BLaER1 (cell line): ENCODE results near the gene TLCD1.

Experiments
- H3K27ac ChIP-seq: shearing (Covaris generic); formaldehyde crosslinking; 2 replicates; pipeline ENCODE4 v1.8.1; 2022
- H3K27me3 ChIP-seq: shearing (Covaris generic); formaldehyde crosslinking; 2 replicates; pipeline ENCODE4 v1.8.1; 2022
- H3K36me3 ChIP-seq: shearing (Covaris generic); formaldehyde crosslinking; 2 replicates; pipeline ENCODE4 v1.8.1; 2022
- H3K4me1 ChIP-seq: shearing (Covaris generic); formaldehyde crosslinking; 2 replicates; pipeline ENCODE4 v1.8.1; 2022
- H3K4me2 ChIP-seq: shearing (Covaris generic); formaldehyde crosslinking; 2 replicates; pipeline ENCODE4 v1.8.1; 2022
- H3K4me3 ChIP-seq: shearing (Covaris generic); formaldehyde crosslinking; 2 replicates; pipeline ENCODE4 v1.8.1; 2022
- H3K9ac ChIP-seq: shearing (Covaris generic); formaldehyde crosslinking; 2 replicates; pipeline ENCODE4 v1.8.1; 2022
- H3K9me3 ChIP-seq: shearing (Covaris generic); formaldehyde crosslinking; 2 replicates; pipeline ENCODE4 v1.8.1; 2022
- H4K20me1 ChIP-seq: shearing (Covaris generic); formaldehyde crosslinking; 2 replicates; pipeline ENCODE4 v1.8.1; 2022
- Cebpa-rat ChIP-seq: shearing (Covaris generic); IDR thresholded peaks from 2 replicates; pipeline ENCODE4 v1.8.1; 2022

TLCD1 gene

GRCh38 chr17:28726226-28726626 lies at the start of gene TLCD1:
Gene TLCD1 (minus strand): TSS chr17:28726233. CDS start chr17:28726097, 136 bp downstream.
- no peak for TF ChIP-seq Cebpa-rat
- H3K4me1 ChIP-seq = peaks cover 73% of the 10 kb centered on the region
- H4K20me1 ChIP-seq = peaks cover 46% of the 10 kb centered on the region
- peaks cover 40% of the 10 kb centered on the region for H3K36me3 ChIP-seq
- peak within 1 kb of the TSS; percentile 100 for H3K4me2 ChIP-seq
- peak within 1 kb of the TSS; percentile 86 for H3K9ac ChIP-seq
- H3K27ac ChIP-seq = peak within 1 kb of the TSS; percentile 87
- peak within 1 kb of the TSS; percentile 84 for H3K4me3 ChIP-seq
- H3K27me3 ChIP-seq = no peaks in the 10 kb centered on the region
- no peaks in the 10 kb centered on the region for H3K9me3 ChIP-seq

- Histone ChIP-seq H3K4me3 (no peak overlapping the region), H3K9me3 (no peaks in the 10 kb centered on the region), H3K36me3 (peaks cover 18% of the 10 kb centered on the region), H3K9ac (no peak overlapping the region), H3K4me1 (peaks cover 34% of the 10 kb centered on the region), H3K27ac (no peak overlapping the region), H3K4me2 (no peak overlapping the region), H4K20me1 (peaks cover 66% of the 10 kb centered on the region), H3K27me3 (no peaks in the 10 kb centered on the region)
- no peak for TF ChIP-seq Cebpa-rat
Observed at GRCh38 chr17:28774206-28774605, 48.2 kb upstream of the TLCD1 start.

- no peak for TF ChIP-seq Cebpa-rat
- Histone ChIP-seq H3K27ac (no peak overlapping the region), H4K20me1 (peaks cover 66% of the 10 kb centered on the region), H3K4me2 (no peak overlapping the region), H3K36me3 (peaks cover 18% of the 10 kb centered on the region), H3K9me3 (no peaks in the 10 kb centered on the region), H3K9ac (no peak overlapping the region), H3K27me3 (no peaks in the 10 kb centered on the region), H3K4me1 (peaks cover 34% of the 10 kb centered on the region), H3K4me3 (no peak overlapping the region)
Observed at GRCh38 chr17:28773736-28774135, 47.7 kb upstream of the TLCD1 start.

DNA sequence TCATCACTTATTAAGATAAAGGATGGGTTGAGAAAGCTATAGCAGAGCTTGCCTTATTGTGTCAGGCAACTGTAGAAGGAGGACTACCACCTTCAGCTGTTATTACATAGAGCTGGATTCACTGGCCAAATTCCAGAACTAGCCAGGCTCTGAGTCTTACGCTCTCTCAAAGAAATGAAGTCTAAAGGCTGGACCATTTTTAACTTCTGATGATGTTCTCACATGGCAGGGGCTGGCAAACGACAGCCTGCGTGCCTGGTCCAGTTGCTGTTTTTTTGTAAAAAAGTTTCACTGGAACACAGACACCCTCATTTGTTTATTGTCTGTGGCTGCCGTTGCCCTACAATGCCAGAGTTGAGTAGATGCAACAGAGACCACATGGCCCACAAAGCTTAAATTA lies 39.0 kb upstream of the TLCD1 start:
- H3K4me3 ChIP-seq = no peak overlapping the region
- H3K27ac ChIP-seq = no peak overlapping the region
- H3K36me3 ChIP-seq = peaks cover 72% of the 10 kb centered on the region

GRCh38 chr17:28763804-28764266 lies 37.8 kb upstream of the TLCD1 start:
- H3K36me3 ChIP-seq = peaks cover 84% of the 10 kb centered on the region
- no peak for TF ChIP-seq Cebpa-rat
- peaks cover 66% of the 10 kb centered on the region for H4K20me1 ChIP-seq
- H3K4me3 ChIP-seq = no peak overlapping the region
- no peaks in the 10 kb centered on the region; the same call in 1 of the 2 replicates for H3K27me3 ChIP-seq
- no peak overlapping the region for H3K27ac ChIP-seq
- no peak overlapping the region for H3K9ac ChIP-seq
- no peaks in the 10 kb centered on the region for H3K9me3 ChIP-seq
- peaks cover 11% of the 10 kb centered on the region for H3K4me1 ChIP-seq
- no peak overlapping the region for H3K4me2 ChIP-seq

More for the DNA sequence above, 39.0 kb upstream of the TLCD1 start:
- Histone ChIP-seq H3K9me3 (no peaks in the 10 kb centered on the region), H3K9ac (no peak overlapping the region), H3K4me2 (no peak overlapping the region), H4K20me1 (peaks cover 71% of the 10 kb centered on the region), H3K27me3 (no peaks in the 10 kb centered on the region; the same call in 1 of the 2 replicates), H3K4me1 (peaks cover 11% of the 10 kb centered on the region)
- no peak for TF ChIP-seq Cebpa-rat

- no peak overlapping the region for H3K4me2 ChIP-seq
- peaks cover 11% of the 10 kb centered on the region for H3K4me1 ChIP-seq
- no peaks in the 10 kb centered on the region for H3K9me3 ChIP-seq
- peaks cover 66% of the 10 kb centered on the region for H4K20me1 ChIP-seq
- no peak for TF ChIP-seq Cebpa-rat
- H3K36me3 ChIP-seq = peaks cover 89% of the 10 kb centered on the region
- H3K27me3 ChIP-seq = no peaks in the 10 kb centered on the region; the same call in 1 of the 2 replicates
- no peak overlapping the region for H3K9ac ChIP-seq
- H3K27ac ChIP-seq = no peak overlapping the region
- H3K4me3 ChIP-seq = no peak overlapping the region
Observed at GRCh38 chr17:28763137-28763799, 37.2 kb upstream of the TLCD1 start.

- Histone ChIP-seq H3K9me3 (no peaks in the 10 kb centered on the region), H3K4me2 (peak overlapping the region; percentile 22; the same call in 1 of the 2 replicates), H3K4me1 (peaks cover 11% of the 10 kb centered on the region), H4K20me1 (peaks cover 46% of the 10 kb centered on the region), H3K4me3 (no peak overlapping the region), H3K27me3 (no peaks in the 10 kb centered on the region), H3K27ac (peak overlapping the region; percentile 7; the same call in 1 of the 2 replicates), H3K36me3 (peaks cover 87% of the 10 kb centered on the region), H3K9ac (no peak overlapping the region)
- no peak for TF ChIP-seq Cebpa-rat
Observed at GRCh38 chr17:28760601-28761562, 34.8 kb upstream of the TLCD1 start.

DNA sequence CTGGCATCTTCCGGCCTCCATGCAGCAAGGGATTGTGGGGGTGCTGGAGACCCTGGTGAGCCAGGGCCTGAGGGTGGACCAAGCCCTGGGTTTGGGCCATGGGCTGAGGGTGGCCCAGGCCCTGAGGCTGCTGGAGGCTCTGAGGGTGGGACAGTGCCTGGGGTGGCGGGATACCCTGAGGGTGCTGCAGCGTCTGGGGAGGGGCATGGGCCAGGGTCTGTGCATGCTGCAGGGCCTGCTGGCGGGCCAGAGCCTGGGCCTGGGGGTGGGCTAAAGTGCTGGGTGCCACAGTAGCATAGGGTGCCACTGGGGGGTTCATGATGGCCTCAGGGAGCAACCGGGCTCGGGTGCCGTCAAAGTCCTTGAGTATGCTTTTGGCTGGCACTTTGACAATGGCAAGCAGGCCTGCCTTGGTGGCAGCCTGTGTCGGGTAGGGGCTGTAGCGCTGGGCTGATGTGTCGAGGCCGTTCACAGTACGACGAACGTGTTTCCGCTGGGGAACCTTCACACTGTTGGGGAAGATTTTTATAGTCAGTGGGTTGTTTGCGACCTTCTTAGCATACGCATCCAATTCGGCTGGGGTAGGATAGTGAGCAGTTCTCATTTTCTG lies 33.3 kb upstream of the TLCD1 start:
- Histone ChIP-seq H3K27ac (no peak overlapping the region), H3K4me1 (peaks cover 11% of the 10 kb centered on the region), H3K27me3 (no peaks in the 10 kb centered on the region), H3K4me2 (no peak overlapping the region), H3K36me3 (peaks cover 85% of the 10 kb centered on the region), H4K20me1 (peaks cover 40% of the 10 kb centered on the region), H3K9me3 (no peaks in the 10 kb centered on the region), H3K4me3 (no peak overlapping the region), H3K9ac (no peak overlapping the region)
- no peak for TF ChIP-seq Cebpa-rat

- Histone ChIP-seq H3K4me2 (no peak overlapping the region), H3K9ac (no peak overlapping the region), H3K9me3 (no peaks in the 10 kb centered on the region), H3K4me3 (no peak overlapping the region), H3K27me3 (no peaks in the 10 kb centered on the region), H3K4me1 (peaks cover 11% of the 10 kb centered on the region), H4K20me1 (peaks cover 39% of the 10 kb centered on the region), H3K27ac (no peak overlapping the region), H3K36me3 (peaks cover 84% of the 10 kb centered on the region)
- TF ChIP-seq Cebpa-rat = no peak
Observed at GRCh38 chr17:28758411-28759121, 32.5 kb upstream of the TLCD1 start.
